Hypothalamus (tissue), 51 donors: ENCODE results near the gene MEGF6.
A peak's percentile ranks its signal among the peaks of the same experiment; 100 is the strongest.

Source experiments
- DNase-seq, 51 donors: peaks; one replicate each; lab custom pipeline; 2025; lab: John Stamatoyannopoulos, UW

The MEGF6 gene

GRCh38 chr1:3514404-3514803 lies 96.9 kb downstream of the MEGF6 start:
- DNase-seq, result no peak

DNA sequence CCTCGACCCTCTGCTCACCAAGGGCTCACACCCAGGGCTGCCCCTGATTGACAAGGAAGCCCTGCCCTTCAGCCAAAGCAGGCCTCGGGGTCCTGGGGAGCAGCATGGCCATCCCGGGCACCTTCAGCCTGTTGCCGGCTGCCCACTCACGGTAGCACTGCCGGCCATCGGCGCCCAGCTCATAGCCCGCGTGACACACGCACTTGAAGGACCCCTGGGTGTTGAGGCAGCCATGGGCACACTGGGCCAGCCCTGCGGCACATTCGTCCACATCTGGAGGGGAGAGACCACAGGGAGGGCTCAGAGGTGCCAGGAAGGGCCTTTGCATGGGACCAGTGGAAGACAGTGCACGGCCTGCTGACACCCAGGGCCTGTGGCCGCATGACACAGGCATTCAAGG lies 99.5 kb downstream of the MEGF6 start:
- DNase-seq, result no peak

DNA sequence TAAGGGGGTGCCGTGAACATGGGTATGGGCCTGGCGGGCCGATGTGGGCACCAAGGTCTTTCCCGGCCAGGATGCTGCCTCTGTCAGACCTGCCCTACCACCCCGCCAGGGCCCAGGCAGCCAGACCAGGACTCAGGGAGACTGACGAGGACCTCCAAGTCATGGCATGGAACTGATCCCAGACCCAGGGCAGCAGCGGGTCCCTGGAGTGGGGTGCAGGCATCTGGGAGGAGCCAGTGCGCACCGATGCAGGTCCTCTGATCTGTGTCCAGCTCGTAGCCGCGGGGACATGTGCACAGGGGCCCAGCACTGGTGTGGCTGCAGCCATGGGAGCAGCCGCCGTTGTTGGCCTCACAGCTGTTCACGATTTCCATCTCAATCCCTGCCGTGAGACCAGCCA lies 100.0 kb downstream of the MEGF6 start:
- no peak for DNase-seq

DNA sequence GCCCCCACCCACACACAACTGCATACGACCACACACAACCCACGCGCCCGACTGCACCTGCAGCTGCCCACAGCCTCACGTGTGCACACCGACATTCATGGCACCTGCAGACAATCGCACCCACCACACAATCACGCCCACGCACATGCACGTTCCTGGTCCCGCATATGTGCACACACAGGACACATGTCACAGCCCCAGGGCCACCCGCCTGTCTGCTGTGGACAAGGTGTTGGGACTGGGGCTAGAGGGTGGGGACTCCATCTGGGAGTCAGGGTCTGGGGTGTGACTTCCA lies 100.4 kb downstream of the MEGF6 start:
- no peak for DNase-seq

DNA sequence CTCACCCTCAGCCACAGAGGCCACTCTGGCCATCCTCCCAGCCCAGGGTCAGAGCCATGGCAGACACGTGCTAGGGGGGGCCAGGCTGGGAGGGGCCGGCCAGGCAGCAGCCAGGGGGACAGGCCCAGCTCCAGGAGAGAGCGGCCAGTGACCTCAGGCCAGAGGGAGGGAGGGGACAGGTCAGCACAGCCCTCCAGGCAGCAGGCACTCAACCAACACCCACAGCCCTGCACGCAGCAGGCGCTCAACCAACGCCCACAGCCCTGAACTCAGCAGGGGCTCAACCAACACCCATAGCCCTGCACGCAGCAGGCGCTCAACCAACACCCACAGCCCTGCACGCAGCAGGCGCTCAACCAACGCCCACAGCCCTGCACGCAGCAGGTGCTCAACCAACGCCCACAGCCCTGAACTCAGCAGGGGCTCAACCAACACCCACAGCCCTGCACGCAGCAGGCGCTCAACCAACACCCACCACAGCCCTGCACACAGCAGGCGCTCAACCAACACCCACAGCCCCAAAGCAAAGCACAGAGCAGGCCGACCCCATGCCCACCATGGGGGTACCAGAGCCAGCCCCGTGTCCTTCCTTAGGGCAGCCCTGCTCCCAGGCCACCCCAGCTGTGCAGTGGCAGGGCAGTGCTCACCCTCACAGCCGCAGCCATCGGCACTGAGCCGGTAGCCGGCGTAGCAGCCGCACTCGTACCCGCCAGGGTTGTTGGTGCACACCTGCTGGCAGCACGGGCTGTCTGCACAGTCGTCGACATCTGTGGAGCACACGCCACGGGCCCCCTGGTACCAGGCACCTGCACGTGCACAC lies 101.0 kb downstream of the MEGF6 start:
- DNase-seq, result peak in 6 of 51 donors; percentile 12 to 48 (median 24)

GRCh38 chr1:3509721-3510120 lies 101.6 kb downstream of the MEGF6 start:
- no peak for DNase-seq

DNA sequence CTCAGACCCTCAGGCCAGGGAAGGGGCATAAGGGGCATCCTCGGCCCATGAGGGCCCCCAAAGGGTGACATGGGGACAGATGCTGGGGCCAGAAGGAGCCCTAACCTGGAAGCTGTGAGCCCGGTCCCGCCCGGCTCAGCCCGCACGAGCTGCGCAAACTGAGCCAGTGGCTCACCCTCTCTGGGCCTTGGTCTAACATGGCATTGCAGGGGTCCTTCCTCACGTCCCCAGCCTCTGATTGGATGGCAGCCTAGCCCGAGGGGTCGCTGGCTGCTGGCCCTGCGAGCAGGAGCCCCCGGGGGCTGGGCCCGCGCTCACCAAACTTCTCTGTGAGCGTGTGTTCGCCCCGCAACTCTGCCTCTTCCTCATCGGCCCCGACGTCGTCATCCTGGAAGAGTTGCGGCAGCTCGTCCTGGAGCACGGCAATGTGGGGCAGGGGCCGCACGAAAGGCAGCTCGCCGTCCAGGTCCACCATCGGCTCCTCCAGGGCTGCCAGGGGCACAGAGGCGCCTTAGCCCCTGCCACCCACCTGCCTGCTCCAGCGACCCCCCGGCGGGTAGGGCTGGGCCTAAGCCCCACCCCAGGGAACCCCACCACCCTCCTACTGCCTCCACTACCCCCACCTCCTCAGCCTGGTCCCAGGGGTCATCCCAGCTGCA lies 102.4 kb downstream of the MEGF6 start:
- DNase-seq, result no peak

GRCh38 chr1:3507636-3508275 lies 103.6 kb downstream of the MEGF6 start:
- DNase-seq, result no peak

GRCh38 chr1:3506943-3507342 lies 104.4 kb downstream of the MEGF6 start:
- DNase-seq, result no peak

DNA sequence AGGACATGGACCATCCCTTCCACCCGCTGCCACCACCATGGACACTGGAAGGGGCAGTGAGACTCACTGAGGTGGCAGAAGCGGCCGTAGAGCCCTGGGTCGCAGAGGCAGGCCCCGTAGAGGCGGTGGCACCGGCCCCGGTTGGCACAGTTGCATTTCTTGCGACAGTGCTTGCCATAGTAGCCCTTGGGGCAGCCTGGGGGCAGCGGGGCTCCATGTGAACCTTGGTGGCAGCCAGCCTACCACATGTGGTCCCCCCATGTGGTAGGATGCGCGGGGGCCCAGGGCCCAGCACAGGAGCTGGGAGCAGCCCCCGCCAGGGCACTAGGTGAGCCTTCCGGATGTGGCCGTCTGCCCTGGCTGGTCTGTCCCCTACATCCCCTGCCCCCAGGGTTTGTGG lies 105.3 kb downstream of the MEGF6 start:
- DNase-seq, result no peak

- no peak for DNase-seq
Measured at GRCh38 chr1:3505161-3505560, 106.1 kb downstream of the MEGF6 start.

DNA sequence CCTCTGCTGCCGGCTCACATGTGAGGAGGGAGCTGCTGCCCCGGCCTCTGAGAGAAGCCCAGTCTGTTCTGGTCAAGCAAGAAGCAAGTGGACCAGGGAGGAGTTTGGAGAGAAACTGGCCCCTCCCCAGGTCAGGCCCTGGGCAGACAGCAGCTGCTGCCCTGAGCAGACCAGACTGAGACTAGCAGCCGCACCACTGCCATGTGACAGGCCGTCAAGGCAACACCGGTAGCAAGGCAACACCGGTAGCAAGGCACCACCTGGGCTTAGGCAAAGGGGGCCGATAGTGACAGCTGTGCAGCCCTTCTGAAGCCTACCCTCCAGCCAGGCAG lies 106.5 kb downstream of the MEGF6 start:
- peak in 6 of 51 donors; percentile 19 to 48 (median 30) for DNase-seq

GRCh38 chr1:3504151-3504821 lies 107.0 kb downstream of the MEGF6 start:
- DNase-seq, result peak in 39 of 51 donors; percentile 5 to 85 (median 57)

DNA sequence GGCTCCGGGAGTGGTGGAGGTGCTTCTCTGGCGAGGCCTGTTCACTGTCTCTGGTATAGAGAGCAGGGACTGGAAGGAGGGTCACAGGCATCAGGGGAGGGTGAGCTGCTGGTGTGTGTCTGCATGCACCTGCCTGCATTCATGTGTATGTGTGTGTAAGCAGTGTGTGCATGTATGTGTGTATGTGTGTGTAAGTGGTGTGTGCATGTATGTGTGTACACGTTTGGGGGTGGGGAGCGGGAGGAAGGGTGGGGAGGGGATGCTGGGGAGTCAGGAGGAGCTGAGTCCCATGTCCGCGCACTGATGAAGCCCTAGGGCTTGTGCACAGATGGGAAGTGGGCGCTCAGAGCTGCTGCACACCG lies 107.8 kb downstream of the MEGF6 start:
- no peak for DNase-seq

DNA sequence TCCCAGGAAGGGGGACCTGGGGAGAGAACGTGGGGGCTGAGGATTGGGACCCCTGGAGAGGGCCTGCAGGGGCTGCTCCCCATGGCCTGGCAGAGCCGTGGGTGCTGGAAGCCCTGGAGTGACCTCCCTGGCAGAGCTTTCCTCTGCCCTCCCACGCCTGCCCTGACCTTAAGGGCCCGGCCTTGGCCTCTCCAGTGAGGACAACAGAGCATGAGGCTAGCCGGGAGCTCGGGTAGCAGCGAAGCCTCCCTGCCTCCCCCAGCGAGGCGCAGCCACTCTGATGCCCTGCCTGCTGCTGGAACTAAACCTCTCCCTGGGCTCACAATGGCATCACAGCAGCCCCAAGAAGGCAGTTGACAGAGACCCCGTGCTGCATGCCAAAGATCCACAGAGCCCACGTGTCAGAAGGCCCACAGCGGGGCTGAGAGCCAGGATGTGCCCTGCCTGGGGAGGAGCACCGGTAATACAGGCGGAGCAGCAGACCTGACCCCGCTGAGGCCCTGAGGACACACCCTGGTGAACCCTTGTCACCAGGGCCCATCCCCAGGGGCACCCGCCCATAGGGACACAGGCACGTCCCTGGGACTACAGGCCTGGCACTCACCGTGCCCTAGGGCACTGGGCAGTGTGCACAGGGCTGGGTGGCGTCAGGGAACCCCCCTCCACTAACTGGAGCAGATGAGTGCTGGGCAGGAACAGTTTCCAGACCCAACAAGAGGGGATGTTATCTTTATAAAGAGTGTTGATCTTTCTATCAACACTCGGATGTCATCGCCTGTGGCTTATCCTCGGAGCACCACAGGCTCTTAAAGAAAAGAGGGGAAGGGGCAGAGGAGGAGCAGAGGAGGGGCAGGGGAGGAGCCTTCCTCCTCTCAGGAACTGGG lies 108.4 kb downstream of the MEGF6 start:
- DNase-seq, result no peak

DNA sequence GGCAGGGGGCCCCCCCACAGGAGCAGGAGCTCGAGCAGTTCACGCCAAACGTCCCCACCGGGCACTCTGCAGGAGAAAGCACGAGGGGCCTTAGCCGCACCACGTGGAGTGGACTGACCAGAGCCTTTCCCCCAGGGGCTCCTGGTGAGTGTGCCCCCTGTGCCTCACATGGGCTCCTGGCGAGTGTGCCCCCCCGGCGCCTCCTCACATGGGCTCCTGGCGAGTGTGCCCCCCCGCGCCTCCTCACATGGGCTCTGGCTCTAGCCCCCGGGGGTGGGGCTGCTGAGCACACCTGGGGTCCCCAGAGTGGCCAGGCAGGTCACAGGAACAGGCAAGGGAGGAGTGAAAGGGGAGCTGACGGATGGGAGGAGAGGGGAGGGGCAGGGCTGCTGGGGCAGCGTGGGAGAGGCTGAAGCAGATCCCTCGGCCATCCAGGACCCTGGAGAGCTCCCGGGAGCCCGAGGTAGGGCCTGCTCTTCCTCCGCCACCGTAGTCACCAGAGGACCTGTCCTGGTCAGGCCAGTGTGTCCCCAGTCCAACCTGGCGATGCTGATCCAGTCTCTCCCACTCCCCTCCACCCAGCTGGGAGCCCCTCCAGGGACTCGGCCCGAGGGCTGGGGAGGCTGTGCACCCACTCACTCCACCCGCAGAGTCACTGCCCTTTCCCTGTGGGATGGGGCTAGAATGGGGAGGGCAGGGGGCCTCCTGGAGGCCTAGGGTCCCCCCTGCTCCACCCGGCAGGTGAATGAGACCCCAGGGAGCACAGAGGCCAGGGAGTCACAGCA lies 109.3 kb downstream of the MEGF6 start:
- DNase-seq, result peak in 29 of 51 donors; percentile 4 to 69 (median 37)

DNA sequence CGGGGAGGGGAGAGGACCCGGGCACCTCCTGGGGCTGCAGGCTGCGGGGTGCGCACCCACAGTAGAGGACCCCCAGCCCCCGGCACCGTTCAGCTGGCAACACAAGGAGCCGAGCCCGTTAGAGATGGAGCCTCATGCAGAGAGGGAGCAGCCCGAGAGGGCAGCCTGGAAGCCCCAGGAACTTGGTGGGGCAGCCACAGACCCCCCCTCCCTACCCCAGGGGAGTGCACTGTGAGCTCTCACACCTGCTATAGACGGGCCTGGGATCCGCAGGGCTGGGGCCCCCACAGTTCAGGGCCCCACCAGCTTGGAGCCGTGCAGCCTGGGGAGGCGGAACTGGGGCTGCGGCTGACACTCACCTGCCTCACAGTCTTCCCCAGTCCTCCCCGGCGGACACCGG lies 109.9 kb downstream of the MEGF6 start:
- no peak for DNase-seq

GRCh38 chr1:3500265-3500835 lies 111.0 kb downstream of the MEGF6 start:
- DNase-seq, result no peak

DNA sequence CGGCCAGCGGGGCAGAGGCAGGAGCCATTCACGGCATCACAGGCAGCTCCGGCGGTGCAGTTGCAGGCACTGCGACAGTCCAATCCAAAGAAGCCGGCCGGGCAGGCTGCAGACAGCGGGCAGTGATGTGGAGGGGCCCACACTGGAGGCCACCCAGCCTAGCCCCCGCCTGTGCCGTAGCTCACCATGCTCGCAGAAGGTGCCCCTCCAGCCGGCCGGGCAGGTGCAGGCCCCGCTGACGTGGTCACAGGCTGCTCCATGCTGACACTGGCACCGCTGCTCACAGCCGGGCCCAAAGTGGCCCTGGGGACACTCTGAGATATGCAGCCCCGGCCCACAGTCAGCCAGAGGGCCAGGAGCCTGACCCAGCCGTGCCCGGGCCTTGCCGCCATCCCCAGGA lies 111.7 kb downstream of the MEGF6 start:
- no peak for DNase-seq
